ENCODE results near the gene RASA4.
"Not testable (repeated sequence)": the region's sequence is repeated elsewhere in the genome, so short reads cannot be mapped to it uniquely, and the experiment has no call there.

Gene RASA4

DNA sequence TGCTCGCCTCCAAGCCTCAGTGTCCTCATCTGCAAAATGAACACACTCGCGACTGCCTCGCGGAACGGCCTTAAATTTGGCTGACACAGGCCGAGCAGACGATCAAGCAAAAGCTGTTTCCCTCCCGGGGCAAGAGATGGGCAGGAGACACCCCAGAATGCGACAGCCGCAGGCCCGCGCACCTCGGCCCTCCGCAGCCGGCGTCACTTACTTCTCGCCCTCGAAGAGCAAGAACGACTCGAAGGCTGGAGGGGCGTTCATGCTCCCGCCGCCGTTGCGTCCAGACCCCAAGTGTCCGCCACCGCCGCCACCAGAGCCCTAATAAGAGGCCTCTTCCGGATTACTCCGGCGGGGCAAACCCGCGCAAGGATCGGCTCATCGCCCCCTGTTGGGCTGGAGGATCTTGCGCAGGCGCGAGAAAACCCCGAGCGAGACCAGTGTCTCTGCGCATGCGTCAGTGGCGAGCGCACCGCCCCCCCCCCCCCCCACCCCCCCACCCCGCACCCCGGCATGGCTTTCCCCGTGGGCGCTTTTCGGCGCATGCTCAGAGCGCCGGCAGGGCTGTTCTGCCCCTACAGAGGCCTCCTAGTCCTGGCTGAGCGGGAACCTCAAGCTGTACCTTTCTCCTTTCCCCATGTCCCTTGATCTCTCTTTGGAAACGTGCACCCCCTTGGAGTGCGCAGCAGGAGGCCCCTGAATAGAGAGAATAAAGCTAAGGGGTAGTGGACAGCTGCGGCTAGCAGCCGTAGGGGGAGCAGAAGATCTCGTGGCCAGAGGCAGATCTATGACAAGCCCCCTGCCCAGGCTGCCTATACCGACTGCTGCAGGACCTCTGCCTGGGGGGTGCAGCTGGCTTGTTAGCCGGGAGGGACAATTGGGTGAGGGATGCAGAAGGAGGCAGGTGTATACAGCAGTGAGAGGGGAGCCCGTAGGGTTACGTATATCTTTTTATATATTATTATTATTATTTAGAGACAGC lies 44.0 kb downstream of the RASA4 start, which contains the start of gene POLR2J3:
Gene POLR2J3 (minus strand): TSS at position 323 of the 979 bp plus-strand sequence. CDS start 62 bp downstream, at position 261.
- H3K4me3 ChIP-seq (ENCODE audit: low read length), result peak within 1 kb of the TSS; percentile 50
- peak; percentile 84 for DNase-seq (ENCODE audit: low read depth)
- TF ChIP-seq, protein P1, sequence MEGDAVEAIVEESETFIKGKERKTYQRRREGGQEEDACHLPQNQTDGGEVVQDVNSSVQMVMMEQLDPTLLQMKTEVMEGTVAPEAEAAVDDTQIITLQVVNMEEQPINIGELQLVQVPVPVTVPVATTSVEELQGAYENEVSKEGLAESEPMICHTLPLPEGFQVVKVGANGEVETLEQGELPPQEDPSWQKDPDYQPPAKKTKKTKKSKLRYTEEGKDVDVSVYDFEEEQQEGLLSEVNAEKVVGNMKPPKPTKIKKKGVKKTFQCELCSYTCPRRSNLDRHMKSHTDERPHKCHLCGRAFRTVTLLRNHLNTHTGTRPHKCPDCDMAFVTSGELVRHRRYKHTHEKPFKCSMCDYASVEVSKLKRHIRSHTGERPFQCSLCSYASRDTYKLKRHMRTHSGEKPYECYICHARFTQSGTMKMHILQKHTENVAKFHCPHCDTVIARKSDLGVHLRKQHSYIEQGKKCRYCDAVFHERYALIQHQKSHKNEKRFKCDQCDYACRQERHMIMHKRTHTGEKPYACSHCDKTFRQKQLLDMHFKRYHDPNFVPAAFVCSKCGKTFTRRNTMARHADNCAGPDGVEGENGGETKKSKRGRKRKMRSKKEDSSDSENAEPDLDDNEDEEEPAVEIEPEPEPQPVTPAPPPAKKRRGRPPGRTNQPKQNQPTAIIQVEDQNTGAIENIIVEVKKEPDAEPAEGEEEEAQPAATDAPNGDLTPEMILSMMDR (IDR thresholded peaks at IDR 0.05; ENCODE audit: insufficient read depth, low read depth, low read length, missing control alignments), result peak; percentile 46

- DNase-seq (ENCODE audit: low read depth); H3K4me3 ChIP-seq (ENCODE audit: low read length): not testable (repeated sequence)
Measured at GRCh38 chr7:102568620-102569019, 47.9 kb downstream of the RASA4 start.

DNA sequence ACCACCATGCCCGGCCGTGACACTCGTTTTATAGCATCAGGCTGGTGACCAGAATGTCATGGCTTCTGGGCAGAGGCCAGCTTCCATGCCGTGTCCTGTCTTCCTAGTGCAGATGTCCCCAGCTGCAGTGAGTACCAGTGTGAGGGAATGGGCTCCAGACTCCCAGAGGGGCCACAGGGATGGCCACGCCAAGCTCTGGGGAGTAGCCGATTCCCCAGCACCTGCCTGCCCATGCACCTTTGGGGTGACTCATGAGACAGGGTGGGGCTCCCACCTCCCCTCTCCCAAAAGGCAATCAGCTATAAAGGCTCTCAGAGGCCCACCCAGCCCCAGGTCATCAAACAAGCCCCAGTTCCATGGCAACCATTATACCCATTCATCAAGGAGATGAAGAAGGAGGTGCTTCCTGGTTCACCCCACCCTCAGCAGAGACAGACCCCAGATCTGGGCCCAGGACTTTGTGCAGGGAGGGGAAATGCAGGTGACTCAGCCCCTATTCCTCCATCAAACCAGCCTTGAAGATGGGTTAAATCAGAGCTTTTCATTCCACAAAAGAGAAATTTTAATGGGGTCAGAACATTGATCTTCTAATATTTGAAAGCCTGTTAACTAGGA lies 65.6 kb downstream of the RASA4 start, which contains the start of gene SPDYE2:
Gene SPDYE2 (plus strand): TSS at position 419 of the 615 bp plus-strand sequence. CDS start 2,030 bp downstream, outside the sequence.
- not testable (repeated sequence) for H3K4me3 ChIP-seq (ENCODE audit: low read length); DNase-seq (ENCODE audit: low read depth)

GRCh38 chr7:102546353-102546752 lies 70.2 kb downstream of the RASA4 start:
- not testable (repeated sequence) for H3K4me3 ChIP-seq (ENCODE audit: low read length); DNase-seq (ENCODE audit: low read depth)

GRCh38 chr7:102545288-102545687 lies 71.3 kb downstream of the RASA4 start:
- not testable (repeated sequence) for H3K4me3 ChIP-seq (ENCODE audit: low read length); DNase-seq (ENCODE audit: low read depth)

DNA sequence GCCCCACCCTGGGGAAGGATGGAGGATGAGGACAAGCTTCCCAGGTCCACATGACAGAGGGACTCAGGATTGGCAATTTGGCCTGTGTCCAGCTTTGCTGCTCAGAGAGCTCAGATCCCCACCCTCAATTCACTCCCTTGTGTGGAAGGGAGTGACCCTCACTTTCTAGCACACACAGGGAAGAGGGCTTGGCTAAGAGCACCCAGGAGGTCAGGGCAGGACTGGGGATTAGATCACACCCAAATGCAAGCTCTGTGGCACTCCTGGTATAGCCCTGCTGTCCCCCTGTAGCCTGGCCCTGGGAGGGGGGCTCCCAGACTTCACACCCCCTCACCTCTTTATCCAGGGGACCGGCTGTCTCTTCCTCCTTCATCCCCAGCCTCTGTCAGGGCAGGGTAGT lies 72.2 kb downstream of the RASA4 start:
- not testable (repeated sequence) for H3K4me3 ChIP-seq (ENCODE audit: low read length); DNase-seq (ENCODE audit: low read depth)

GRCh38 chr7:102543596-102543995 lies 73.0 kb downstream of the RASA4 start, which contains the start of gene UPK3BL2:
Gene UPK3BL2 (minus strand): TSS chr7:102543696. CDS start chr7:102543636, 60 bp downstream.
- H3K4me3 ChIP-seq (ENCODE audit: low read length), result peak within 1 kb of the TSS; percentile 29
- not testable (repeated sequence) for DNase-seq (ENCODE audit: low read depth)

GRCh38 chr7:102542771-102543170 lies 73.8 kb downstream of the RASA4 start:
- not testable (repeated sequence) for DNase-seq (ENCODE audit: low read depth)
- peak overlapping the region; percentile 29 for H3K4me3 ChIP-seq (ENCODE audit: low read length)

- DNase-seq (ENCODE audit: low read depth), result not testable (repeated sequence)
- peak overlapping the region; percentile 24 for H3K4me3 ChIP-seq (ENCODE audit: low read length)
Measured at GRCh38 chr7:102542083-102542482, 74.5 kb downstream of the RASA4 start.

- not testable (repeated sequence) for DNase-seq (ENCODE audit: low read depth); H3K4me3 ChIP-seq (ENCODE audit: low read length)
Measured at GRCh38 chr7:102540604-102541003, 76.0 kb downstream of the RASA4 start.

DNA sequence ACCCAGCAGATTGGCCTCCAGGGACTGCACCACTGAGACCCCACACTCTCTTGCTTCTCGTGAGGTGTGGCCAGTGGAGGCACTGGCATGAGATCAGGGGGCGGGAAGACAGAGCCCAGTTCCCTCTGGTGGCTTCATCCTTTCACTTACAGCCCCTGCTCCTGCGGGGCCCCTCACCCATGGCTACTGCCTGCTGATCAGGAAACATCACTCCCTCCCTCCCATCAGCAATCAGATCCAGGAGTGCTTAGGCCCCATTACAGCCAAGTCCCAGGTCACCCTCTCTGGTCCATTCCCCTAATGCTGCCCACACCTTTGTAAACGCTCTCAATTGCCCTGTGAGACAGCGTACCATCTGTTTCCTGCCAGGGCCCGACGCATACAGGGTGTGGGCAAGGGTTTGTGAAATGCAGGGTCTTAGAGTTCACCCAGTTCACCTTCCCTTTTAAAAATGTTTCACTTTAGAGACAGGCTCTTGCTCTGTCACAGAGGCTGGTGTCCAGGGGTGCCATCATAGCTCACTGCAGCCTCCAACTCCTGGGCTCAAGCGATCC lies 81.4 kb downstream of the RASA4 start:
- peak; percentile 0 for DNase-seq (ENCODE audit: low read depth)
- not testable (repeated sequence) for H3K4me3 ChIP-seq (ENCODE audit: low read length)

DNA sequence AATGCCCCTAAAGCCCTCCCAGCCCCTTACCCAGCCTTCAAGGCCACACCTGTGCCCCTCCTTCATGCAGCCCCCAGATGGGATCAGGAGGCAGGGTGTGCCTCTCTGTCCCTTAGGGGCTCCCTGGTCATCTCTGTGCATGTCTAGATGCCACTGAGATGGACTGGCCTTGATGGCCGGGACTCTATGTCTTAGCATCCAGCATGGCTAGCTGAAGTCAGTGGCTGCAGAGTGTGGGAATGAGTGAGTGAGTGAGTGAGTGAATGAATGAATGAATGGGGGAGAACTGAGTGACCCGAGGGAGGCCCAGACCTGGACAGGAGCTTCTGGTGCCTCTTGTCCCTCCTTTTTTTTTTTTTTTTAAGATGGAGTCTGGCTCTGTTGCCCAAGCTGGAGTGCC lies 84.4 kb downstream of the RASA4 start:
- not testable (repeated sequence) for DNase-seq (ENCODE audit: low read depth); H3K4me3 ChIP-seq (ENCODE audit: low read length)

GRCh38 chr7:102531583-102531982 lies 85.0 kb downstream of the RASA4 start:
- not testable (repeated sequence) for H3K4me3 ChIP-seq (ENCODE audit: low read length); DNase-seq (ENCODE audit: low read depth)

GRCh38 chr7:102527822-102528793 lies 88.4 kb downstream of the RASA4 start:
- not testable (repeated sequence) for H3K4me3 ChIP-seq (ENCODE audit: low read length); DNase-seq (ENCODE audit: low read depth)

GRCh38 chr7:102527182-102527581 lies 89.4 kb downstream of the RASA4 start:
- DNase-seq (ENCODE audit: low read depth); H3K4me3 ChIP-seq (ENCODE audit: low read length): not testable (repeated sequence)

- H3K4me3 ChIP-seq (ENCODE audit: low read length); DNase-seq (ENCODE audit: low read depth): not testable (repeated sequence)
Measured at GRCh38 chr7:102524803-102525202, 91.8 kb downstream of the RASA4 start.
